ENCODE data around the gene IL36A.

Gene IL36A, protein sequence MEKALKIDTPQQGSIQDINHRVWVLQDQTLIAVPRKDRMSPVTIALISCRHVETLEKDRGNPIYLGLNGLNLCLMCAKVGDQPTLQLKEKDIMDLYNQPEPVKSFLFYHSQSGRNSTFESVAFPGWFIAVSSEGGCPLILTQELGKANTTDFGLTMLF

DNA sequence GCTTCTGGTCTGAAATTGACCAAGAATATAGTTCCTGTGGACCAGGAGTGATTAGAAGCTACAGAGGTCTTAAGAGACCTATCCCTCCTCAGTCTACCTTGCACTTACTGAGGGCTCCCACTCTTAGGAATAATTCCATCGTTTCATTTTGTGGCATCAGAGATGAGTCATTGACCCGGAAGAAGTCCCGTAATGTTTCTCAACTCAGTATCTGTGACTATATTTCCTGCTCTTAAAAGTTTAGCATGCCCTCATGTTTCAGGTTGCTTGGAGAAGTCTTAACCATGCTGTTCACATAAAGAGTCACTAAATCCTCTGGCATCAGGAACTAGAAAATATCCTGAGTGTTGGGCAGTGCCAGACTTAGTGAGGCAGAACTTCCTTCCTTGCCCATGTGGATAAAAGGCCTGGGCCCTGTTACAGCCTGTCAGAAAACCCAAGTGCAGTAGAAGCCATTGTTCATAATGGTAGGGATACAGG is at the start of gene IL36A:
TSS of gene IL36A (plus strand) at position 430 of the 480 bp plus-strand sequence. CDS start 413 bp downstream, outside the sequence.
- H3K4me3 ChIP-seq (ENCODE audit: low read depth, low read length) = no peak within 1 kb of the TSS
- no peak for TF ChIP-seq CTCF (IDR thresholded peaks at IDR 0.05; ENCODE audit: insufficient read depth, low read depth, low read length, missing control alignments)
- no peak for DNase-seq (ENCODE audit: low read depth)

DNA sequence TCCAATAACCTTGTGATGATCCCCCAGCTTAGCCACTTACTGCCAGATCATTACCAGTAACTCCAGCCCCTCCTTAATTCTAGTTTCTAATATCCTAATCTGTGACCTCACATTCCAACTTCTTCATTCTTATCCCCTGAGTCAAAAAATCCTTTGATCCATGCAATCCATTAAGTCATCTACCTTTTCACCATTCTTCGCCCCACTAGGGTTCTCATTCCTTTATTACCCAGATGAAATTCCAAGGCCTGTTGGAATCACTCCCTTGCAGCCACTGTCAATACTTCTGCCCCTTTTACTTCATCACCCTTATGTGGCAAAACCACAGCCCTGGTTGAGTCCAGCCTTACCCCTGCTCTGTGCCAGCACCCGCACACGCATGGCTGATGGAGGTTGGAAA is 47.7 kb upstream of the IL36A start:
- no peak overlapping the region for H3K4me3 ChIP-seq (ENCODE audit: low read depth, low read length)
- TF ChIP-seq CTCF (IDR thresholded peaks at IDR 0.05; ENCODE audit: insufficient read depth, low read depth, low read length, missing control alignments) = no peak
- no peak for DNase-seq (ENCODE audit: low read depth)

- H3K4me3 ChIP-seq (ENCODE audit: low read depth, low read length) = no peak overlapping the region
- peak; percentile 68 for DNase-seq (ENCODE audit: low read depth)
- TF ChIP-seq CTCF (IDR thresholded peaks at IDR 0.05; ENCODE audit: insufficient read depth, low read depth, low read length, missing control alignments) = peak; percentile 90
Observed at GRCh38 chr2:112958428-112959108, 46.7 kb upstream of the IL36A start.

- DNase-seq (ENCODE audit: low read depth) = no peak
- no peak for TF ChIP-seq CTCF (IDR thresholded peaks at IDR 0.05; ENCODE audit: insufficient read depth, low read depth, low read length, missing control alignments)
- H3K4me3 ChIP-seq (ENCODE audit: low read depth, low read length) = no peak overlapping the region
Observed at GRCh38 chr2:112959109-112959812, 46.0 kb upstream of the IL36A start.

DNA sequence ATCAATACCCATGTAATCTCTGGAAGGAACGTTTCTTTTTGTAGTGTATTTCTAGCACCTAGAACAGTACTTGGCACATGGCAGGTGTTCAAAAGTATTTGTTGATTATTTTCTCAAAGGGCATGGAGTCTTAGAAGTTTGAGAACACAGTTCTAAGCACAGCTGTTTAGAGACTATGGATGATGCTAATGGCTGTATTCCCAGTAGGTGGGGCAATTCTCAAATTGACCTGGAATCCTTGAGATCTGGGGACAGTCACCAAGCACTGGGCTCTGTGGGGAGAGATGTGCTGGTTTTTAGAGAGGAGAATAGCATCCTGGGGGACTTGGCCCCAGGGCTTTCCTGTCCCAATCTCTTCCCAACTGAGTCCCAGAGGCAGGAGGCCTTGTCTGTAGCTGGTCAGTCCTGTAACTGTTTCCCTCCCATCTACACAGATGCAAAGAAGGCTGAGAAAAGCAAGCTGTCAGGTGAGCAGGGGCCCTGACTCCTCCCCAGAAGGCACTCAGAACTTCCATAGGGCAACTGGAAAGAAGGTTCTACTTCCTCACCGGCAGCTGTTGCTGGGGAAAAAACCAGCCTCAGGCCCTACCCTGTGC is 44.9 kb upstream of the IL36A start:
- no peak overlapping the region for H3K4me3 ChIP-seq (ENCODE audit: low read depth, low read length)
- no peak for TF ChIP-seq CTCF (IDR thresholded peaks at IDR 0.05; ENCODE audit: insufficient read depth, low read depth, low read length, missing control alignments)
- no peak for DNase-seq (ENCODE audit: low read depth)

- peak; percentile 17 for DNase-seq (ENCODE audit: low read depth)
Observed at GRCh38 chr2:112962308-112963175, 42.7 kb upstream of the IL36A start.

More at GRCh38 chr2:112962308-112963175, 42.7 kb upstream of the IL36A start:
- H3K4me3 ChIP-seq (ENCODE audit: low read depth, low read length) = no peak overlapping the region
- TF ChIP-seq CTCF (IDR thresholded peaks at IDR 0.05; ENCODE audit: insufficient read depth, low read depth, low read length, missing control alignments) = no peak

Measured in GM12865 (cell line).